ENCODE measurements around the gene AKAP6.

The AKAP6 gene

DNA sequence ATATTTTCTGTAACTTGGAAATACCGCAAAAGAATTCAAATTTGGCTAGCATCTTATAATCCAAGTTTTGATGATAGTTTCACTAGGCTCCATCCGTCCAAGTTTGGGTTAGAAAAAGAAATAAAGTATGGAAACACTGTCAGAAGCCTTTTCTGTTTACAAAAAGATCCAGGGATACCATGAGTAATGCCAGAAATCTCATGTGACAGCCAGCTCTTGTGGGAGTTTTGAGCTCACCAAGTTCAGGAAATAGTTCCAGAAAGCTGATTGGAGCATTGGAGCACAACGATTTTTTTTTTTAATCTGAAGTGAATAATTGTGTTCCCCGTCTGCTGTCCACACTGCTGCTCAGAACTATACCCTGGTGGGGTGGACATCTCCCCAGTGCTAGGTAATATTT is 379.9 kb downstream of the AKAP6 start:
- no peak overlapping the region for H3K27ac ChIP-seq
- ChIA-PET CTCF (interaction anchor here (0.6 to 0.8 kb wide), 3 partner anchors 188 to 564 kb away, joined by 3 to 4 read pairs (median 4); no protein-coding TSS in a partner anchor), POLR2A (ENCODE audit: low non-redundant PET) (no interaction called here)
- DNase-seq (ENCODE audit: low spot score), result no peak
- TF ChIP-seq, protein P1, sequence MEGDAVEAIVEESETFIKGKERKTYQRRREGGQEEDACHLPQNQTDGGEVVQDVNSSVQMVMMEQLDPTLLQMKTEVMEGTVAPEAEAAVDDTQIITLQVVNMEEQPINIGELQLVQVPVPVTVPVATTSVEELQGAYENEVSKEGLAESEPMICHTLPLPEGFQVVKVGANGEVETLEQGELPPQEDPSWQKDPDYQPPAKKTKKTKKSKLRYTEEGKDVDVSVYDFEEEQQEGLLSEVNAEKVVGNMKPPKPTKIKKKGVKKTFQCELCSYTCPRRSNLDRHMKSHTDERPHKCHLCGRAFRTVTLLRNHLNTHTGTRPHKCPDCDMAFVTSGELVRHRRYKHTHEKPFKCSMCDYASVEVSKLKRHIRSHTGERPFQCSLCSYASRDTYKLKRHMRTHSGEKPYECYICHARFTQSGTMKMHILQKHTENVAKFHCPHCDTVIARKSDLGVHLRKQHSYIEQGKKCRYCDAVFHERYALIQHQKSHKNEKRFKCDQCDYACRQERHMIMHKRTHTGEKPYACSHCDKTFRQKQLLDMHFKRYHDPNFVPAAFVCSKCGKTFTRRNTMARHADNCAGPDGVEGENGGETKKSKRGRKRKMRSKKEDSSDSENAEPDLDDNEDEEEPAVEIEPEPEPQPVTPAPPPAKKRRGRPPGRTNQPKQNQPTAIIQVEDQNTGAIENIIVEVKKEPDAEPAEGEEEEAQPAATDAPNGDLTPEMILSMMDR (conservative IDR thresholded peaks at IDR 0.05; ENCODE audit: low read depth), result no peak

DNA sequence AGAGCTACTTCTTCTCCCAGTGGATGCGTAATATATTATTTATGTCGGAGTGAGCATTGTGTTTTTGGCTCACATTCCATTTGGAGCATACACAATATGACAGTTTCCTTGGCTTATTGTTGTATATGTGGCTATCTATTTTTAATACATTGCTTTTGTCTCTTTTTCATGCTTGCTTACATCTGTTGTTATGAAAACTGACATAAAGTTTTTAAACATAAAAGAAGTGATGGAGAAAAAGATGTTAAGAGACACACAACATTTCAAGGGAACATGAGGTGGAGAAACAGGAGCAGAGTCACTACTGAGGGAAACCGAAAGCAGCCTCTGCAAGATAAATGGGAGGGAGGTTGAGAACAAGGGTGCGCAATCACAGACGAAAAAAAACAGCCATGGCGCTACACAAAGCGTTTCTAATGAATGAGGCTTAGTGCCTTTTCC is 381.2 kb downstream of the AKAP6 start:
- ChIA-PET POLR2A (ENCODE audit: low non-redundant PET) (no interaction called here), CTCF (no interaction called here)
- TF ChIP-seq, protein P1 (conservative IDR thresholded peaks at IDR 0.05; ENCODE audit: low read depth), result no peak
- H3K27ac ChIP-seq, result no peak overlapping the region
- no peak for DNase-seq (ENCODE audit: low spot score)

DNA sequence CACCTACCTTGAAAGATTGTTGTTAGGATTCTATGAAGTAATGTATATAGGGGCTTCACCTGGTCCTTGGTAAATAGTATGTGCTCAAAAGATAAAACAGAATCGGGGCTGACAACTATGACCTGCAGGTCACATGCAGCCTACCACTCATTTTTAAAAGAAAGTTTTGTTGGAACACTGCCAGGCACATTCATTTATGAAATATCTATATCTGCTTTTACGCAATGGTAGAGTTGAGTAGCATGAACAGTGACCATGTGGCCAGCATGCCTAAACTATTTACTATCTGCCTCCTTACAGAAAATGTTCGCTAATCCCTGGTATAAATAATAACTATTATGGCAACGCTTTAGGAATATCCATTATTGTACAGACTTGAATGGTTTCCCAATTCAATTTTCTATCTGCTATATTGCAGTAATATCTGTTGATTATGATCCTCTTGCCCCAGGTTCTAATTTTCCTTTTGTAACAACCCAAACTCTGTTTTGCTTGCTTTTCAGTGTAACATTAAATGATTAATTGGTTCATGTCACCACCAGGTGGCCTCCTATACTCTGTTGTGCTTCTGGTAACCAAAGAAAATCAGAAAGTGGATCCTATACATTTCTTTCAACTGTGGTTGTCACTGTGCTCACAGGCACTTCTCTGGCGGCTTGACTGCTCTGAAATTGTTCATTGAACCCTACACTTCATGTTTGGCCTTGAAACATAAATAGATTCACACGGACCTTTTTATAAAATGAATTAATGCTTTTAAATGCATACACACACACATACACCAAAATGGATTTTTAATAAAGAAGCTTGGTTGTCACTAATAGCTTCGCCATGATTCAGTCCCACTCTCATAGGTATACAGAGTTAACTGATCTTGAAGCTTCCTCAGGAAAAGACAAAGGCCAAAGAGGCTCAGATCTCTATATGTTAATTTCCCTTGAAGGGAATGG is 381.9 kb downstream of the AKAP6 start:
- POLR2A ChIA-PET (ENCODE audit: low non-redundant PET), result no interaction called here
- peak; percentile 37 for DNase-seq (ENCODE audit: low spot score)
- CTCF ChIA-PET, result interaction anchor here (0.6 to 0.8 kb wide), 4 partner anchors 9 to 1611 kb away, joined by 3 to 4 read pairs (median 3); no protein-coding TSS in a partner anchor
- H3K27ac ChIP-seq, result no peak overlapping the region
- TF ChIP-seq, protein P1 (conservative IDR thresholded peaks at IDR 0.05; ENCODE audit: low read depth), result peak; percentile 53

DNA sequence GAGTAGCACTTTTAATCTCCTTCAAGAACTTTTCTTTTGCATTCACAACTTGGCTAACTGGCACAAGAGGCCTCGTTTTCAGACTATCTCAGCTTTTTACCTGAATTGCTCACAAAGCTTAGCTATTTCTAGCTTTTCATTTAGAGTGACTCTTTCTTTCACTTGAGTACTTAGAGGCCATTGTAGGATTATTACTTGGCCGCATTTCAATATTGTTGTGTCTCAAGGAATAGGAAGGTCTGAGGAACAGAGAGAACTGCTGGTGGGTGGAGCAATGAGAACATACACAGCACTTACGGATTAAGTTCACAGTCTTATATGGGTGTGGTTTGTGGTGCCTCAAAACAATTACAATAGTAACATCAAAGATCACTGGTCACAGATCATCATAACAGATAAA is 384.8 kb downstream of the AKAP6 start:
- POLR2A ChIA-PET (ENCODE audit: low non-redundant PET), result no interaction called here
- CTCF ChIA-PET, result no interaction called here
- TF ChIP-seq, protein P1 (conservative IDR thresholded peaks at IDR 0.05; ENCODE audit: low read depth), result no peak

DNA sequence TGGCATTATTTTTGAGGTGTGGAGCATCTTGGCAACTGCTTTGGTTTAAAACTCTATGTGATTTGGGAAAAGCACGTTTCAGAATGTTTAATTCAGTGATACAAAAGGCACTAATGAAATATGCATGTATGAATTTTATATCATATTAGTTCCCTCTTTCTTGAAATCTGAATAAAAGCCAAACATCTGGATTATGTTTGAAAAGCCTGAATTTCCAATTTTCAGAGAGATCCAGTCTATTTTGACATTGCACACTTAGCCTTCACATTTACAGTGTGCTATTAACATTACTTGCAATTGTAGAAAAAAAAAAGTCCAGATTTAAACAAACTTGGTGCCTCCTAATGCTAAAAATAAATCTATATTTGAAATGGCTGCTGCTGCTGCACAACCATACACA is 390.5 kb downstream of the AKAP6 start:
- CTCF ChIA-PET, result no interaction called here
- no peak for DNase-seq (ENCODE audit: low spot score)
- TF ChIP-seq, protein P1 (conservative IDR thresholded peaks at IDR 0.05; ENCODE audit: low read depth), result no peak
- POLR2A ChIA-PET (ENCODE audit: low non-redundant PET), result no interaction called here
- H3K27ac ChIP-seq, result no peak overlapping the region

More for the DNA sequence above, 384.8 kb downstream of the AKAP6 start:
- H3K27ac ChIP-seq, result no peak overlapping the region
- no peak for DNase-seq (ENCODE audit: low spot score)

DNA sequence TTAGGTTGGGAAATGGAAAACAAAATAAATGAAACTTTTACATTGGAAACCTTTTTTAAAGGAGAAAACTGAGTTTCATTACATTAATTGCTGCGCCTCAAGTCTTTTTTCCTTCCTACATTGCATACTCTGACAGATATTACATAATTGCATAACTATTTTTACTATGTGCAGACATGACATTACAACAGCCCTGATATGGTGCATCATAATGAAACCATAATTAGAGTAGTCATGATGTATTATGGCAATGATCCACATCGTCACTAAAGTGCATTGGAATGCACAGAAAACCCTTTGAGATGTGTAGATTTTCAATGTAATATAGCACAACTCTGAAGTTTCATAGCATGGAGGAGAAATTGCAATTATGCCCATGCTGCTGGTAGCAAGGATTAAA is 391.8 kb downstream of the AKAP6 start:
- H3K27ac ChIP-seq, result no peak overlapping the region
- POLR2A ChIA-PET (ENCODE audit: low non-redundant PET), result no interaction called here
- no peak for DNase-seq (ENCODE audit: low spot score)
- TF ChIP-seq, protein P1 (conservative IDR thresholded peaks at IDR 0.05; ENCODE audit: low read depth), result no peak
- CTCF ChIA-PET, result no interaction called here
